Activated effector memory CD4-positive, alpha-beta T cell treated with anti-CD3 and anti-CD28 coated beads, Interleukin-2, amount 50 U/mL, for 16 hours (primary cell): Measurements from ENCODE around the gene RSPO1.

ENCODE experiments used
- DNase-seq: peaks from one replicate; pipeline ENCODE4 v3.0.0-alpha.2; 2020

The RSPO1 gene

GRCh38 chr1:37656026-37656425 is 21.3 kb upstream of the RSPO1 start:
- DNase-seq, result no peak

DNA sequence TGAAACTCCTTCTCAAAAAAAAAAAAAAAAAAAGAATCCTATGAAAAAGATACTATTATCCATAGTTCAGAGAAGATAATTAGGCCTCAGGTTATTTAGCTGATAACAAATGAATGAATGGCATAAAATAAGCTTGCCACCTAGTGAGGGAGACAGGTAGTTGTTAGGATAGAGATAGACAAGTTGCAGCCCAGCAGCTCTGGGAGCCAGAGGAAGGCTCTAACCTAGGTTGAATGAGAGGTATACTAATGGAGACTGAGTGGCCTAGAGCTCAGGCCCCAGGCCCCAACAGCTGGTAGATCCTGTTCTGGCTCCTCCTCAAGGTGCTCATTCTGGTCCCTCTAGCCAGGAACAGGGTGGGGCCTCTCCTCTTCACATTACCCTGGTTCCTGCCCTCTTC is 20.6 kb upstream of the RSPO1 start:
- no peak for DNase-seq

- no peak for DNase-seq
These were observed 19.2 kb upstream of the RSPO1 start for GRCh38 chr1:37653906-37654305.

DNA sequence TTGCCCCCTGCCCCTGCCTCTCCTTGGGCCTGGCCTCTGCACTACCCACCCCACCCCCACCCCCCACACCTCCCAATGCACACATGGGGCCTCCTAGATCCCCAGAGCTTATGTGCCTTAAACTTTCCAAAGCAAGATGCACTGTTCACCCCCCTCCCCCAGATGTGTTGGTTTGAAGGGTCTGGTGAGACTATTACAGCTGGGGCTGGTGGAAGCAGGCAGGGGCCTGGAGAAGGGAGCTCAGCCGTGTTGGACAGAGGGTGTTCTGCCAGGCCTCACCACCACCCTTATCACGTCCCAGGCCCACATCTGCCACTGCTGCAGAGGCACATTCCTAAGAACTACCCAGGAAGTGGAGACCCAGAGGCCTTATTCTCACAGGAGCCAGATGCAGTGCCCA is 18.3 kb upstream of the RSPO1 start:
- no peak for DNase-seq

GRCh38 chr1:37651803-37652202 is 17.1 kb upstream of the RSPO1 start:
- DNase-seq, result no peak

GRCh38 chr1:37650721-37651120 is 16.0 kb upstream of the RSPO1 start:
- DNase-seq, result no peak

DNA sequence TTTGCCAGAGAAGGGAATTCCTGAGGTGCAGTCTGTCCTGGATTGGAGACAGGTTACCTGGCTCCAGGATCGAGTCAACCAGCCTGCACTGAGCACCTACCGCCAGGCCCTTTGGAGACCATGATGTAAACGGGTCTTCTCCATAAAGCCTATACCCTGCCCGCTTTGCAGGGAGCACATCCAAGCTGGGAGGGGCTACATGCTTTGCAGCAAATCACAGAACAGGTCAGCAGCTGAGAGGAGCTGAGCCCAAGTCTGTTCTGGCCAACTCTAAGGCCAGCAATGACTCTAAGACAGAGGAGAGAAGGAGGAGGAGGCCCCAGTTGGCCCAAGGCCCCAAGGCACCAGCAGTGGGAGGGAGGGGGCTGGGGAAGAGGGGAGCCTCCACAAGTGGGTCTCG is 15.5 kb upstream of the RSPO1 start:
- no peak for DNase-seq

- DNase-seq, result no peak
These were observed 12.6 kb upstream of the RSPO1 start for GRCh38 chr1:37647281-37647680.

GRCh38 chr1:37641059-37641458 is 6.4 kb upstream of the RSPO1 start:
- DNase-seq, result no peak

GRCh38 chr1:37636435-37636834 is 1.7 kb upstream of the RSPO1 start:
- DNase-seq, result no peak

DNA sequence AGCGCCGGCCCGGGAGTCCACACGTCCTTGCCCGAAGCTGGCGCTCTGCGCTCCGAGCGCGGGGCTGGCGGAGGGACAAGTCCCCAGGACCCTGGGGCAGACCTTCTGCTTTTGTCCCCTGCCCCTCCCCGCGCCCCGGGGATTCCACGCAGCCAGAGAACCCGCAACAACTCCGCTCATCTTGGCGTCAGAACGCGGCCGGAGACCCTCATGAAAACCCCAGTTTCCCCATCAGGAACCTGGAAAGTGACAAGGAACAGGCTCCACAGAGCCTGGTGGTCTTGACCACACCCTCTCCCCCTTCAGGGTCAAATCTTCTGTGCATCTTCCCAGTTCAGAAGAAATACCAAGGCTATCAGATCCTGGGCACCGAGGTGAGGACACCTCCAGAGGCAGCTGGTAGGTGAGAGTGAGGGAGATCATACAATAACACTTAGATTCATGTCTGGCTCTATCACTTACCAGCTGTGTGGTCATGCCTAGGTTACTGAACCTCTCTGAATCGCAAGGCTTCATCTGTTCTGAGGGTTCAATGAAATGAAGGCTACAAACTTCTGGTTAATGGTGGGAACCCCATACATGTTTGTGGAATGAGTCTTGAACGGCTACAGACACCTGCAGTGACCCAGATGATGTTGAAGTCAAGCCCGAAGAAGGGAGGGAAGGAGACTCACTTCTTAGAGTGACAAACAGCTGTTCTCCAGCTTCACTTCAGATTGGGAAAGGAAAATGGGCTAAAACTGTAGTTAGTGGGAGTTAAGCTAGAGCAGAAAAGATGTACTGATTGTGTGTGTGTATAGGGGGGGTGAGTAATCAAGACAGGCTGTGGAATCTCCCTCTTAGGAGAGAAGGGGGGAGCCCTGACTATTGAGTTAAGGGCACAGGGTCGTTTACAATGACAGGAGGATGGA is 555 bp upstream of the RSPO1 start:
- no peak for DNase-seq

DNA sequence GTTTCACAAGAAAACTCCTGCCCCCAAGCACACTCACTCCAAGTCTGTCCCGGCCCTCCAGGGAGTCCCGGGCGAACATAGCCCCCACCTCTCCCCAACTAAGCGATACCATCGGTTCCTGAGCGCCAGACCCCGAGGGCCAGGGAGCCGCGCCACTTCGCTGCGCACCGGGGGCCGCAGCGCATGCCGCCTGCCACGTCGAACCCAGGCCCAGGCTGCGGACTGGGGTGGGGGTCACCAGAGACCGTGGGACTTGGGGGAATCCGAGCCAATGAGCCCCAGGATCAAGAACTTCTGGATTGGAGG is 801 bp downstream of the RSPO1 start:
- DNase-seq, result no peak

- no peak for DNase-seq
These were observed 1.4 kb downstream of the RSPO1 start for GRCh38 chr1:37633040-37633937.

GRCh38 chr1:37631036-37631435 is 3.7 kb downstream of the RSPO1 start:
- no peak for DNase-seq

DNA sequence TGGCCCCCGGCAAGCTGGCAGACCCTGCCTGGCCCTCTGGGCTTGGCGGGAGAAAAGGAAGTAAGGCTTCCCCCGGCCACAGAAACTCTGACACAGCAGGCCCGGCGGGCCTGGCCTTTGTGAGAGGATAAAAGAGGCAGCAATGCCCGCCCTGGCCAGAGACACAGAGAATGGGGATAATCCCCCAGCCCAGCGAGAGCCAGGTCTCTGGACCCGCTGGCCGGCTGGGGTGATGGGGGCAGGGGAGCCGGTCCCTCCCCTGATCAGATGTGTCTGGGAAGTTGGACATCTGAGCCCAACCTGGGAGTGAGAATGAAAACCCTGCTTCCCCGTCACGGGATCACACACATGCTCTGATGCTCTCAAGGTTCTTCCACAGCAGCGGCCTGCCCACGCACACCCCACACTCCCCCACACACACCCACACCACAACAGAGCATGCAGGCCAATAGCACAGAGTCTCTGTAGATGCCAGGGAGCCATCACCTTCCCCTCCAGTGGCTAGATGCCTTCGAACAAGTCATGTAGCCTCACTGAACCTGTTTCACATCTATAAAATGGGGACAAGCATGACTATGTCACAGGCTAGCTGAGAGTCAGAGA is 4.2 kb downstream of the RSPO1 start:
- no peak for DNase-seq

- DNase-seq, result no peak
These were observed 4.8 kb downstream of the RSPO1 start for GRCh38 chr1:37629726-37630425.

DNA sequence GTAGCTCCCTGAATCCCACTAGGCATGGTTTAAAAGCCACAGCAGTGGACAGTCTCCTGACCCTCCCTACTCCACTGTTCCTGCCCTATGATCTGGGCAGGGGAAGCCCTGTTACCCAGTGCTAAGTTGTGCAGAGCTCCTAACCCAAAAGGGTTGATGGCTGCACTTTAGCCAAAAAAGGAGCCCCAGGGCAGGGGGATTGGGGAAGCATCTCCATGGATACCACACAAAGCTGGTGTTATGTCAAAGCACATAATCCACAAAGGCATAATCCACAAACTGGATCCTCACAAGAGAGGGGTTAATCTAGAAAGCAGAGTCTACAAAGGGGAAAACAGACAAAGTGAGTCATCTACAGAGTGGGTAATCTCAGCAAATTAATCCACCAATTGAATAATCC is 5.7 kb downstream of the RSPO1 start:
- no peak for DNase-seq

DNA sequence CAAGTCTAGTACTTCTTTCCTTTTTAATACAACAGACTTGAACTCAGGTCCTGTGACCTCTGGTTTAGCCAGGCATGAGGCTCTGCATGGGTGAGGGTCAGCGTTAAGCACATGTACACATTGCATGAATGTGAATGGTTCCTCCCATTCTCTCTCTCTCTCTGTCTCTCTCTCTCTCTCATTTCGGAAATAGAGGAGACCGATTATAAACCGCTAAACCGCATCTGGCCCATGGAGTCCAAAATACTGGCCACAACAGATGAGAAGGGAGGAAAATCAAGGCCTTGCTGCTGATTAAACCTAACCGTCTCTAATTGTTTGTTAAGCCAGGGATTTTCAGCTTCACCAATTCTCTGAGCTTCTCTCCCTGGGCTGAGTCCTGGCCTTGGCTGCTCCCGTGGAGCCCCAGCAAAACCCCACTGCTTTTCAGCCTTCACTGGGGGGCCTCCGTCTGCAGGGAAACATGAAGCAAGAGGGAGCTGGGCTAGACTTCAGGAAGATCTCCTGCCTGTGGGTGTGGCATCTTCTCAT is 6.6 kb downstream of the RSPO1 start:
- DNase-seq, result no peak

- DNase-seq, result no peak
These were observed 12.6 kb downstream of the RSPO1 start for GRCh38 chr1:37622131-37622530.

DNA sequence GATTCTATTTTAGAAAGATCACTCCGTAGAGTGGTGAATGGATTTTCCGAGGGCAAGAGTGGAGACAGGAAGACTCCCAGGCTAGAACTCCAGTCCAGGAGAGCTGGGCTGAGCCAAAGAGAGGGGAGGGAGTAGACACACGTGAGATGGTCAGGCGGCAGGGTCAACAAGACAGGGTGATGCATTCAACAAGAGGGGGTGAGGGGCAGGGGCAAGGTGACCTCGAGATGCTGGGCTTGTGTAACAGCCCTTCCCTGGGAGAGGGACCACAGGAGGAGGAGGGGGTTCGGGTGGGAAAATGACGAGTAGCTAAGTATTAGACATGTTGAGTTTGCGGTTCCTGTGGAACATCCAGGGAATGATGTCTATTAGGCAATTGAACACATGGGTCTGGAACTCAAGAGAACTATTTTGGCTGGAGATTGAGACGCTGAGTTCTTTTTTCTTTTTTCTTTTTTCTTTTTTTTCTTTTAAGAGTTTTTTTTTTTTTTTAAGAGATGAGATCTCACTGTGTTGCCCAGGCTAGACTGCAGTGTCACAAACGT is 13.3 kb downstream of the RSPO1 start:
- DNase-seq, result no peak

DNA sequence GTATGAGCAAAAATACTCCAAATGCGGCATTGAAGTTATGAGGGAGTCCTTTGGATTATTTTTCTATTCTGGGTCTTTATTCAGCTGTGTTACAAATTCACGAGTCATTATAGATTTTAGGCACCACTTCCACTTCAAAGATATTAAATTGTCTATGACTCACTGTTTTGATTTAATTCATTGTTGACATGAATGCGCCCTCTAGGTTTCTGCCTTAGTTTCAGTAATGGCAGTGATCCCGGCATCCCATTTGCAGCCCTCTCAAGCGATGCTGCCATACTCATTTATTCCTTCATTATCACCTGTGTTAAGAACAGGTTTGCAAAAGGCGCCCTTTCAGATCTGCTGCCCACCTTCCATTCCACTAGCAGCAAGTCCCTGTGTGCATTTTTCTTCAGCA is 14.0 kb downstream of the RSPO1 start:
- DNase-seq, result no peak

DNA sequence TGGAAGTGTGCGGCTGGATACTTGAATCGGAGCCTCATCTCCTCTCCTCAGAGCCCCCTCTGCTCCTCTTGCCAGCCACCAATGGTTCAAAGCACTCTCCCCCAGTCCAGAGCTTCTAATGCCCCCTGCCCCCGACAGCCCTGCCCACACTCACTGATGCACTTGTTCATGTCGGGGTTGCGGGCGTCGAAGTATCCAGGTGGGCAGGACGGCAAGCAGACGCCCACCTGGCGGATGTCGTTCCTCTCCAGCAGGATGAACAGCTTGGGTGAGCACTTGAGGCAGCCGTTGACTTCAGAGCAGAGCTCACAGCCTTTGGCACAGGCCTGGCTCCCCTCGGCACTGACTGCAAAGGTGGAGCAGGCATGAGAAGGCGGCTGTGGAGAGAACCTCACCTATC is 18.4 kb downstream of the RSPO1 start:
- DNase-seq, result no peak

GRCh38 chr1:37614105-37614504 is 20.6 kb downstream of the RSPO1 start:
- no peak for DNase-seq
